ENCODE results near the gene ACOXL. TPM values are rescaled to one million over a fixed set of nuclear protein-coding genes. Genes with fewer than 3 reads are reported as not detected.

ACOXL gene
- polyA plus RNA-seq, 3 donors = 0.35 TPM; not detected in 2

DNA sequence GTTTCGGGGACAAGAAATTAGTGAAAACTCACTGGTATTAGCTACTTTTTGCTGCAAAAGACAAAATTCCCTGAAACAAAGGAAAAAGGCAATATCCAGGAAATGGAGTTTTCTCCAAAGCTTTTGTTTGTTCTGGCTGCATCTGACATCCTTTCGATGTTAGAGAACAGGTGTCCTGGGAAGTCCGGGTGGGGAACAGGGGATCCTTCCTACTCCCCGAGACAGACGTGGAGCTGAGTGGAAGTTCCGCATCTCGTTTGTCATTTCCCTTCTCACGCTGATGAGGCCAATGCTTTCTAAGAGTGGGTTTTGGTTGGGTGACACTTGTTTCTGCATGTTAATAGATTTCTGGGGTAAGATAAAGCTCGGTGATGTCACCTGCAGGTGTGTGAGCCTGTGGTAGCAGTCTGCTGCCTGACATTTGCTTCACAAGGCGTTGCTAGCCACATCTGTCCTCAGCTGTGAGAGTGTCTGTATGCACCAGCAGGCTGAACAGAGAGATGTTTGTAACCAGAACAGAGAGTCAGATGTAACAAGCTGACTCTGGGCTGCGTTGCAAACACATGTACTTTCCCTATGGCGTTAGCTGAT lies 125.9 kb downstream of the ACOXL start:
- no peaks in the 10 kb centered on the region for H3K9me3 ChIP-seq (replicated peaks in 1 of 2; ENCODE audit: control insufficient read depth in 1 of 2, insufficient read depth in 1 of 2, low read length in 2 of 2)
- H3K4me2 ChIP-seq (replicated peaks; ENCODE audit: extremely low read depth, low read length, poor library complexity, severe bottlenecking) = no peak overlapping the region
- H4K20me1 ChIP-seq (ENCODE audit: insufficient read depth, low read length) = no peaks in the 10 kb centered on the region
- Mint-ChIP-seq H3K27ac (peak overlapping the region in 1 of 7 donors; percentile 27), H3K36me3 (no peaks in the 10 kb centered on the region), H3K9me3 (peaks cover 0 to 5% (median 0%) of the 10 kb centered on the region in 7 donors), H3K27me3 (ENCODE audit: low read depth in 3 of 3) (peaks cover 8 to 12% (median 11%) of the 10 kb centered on the region in 3 donors), H3K4me3 (no peak overlapping the region), H3K4me1 (peaks cover 7% of the 10 kb centered on the region)
- 83% methylated on average over 9 of the region's 12 CpGs for WGBS (ENCODE audit: insufficient coverage)
- no peak for DNase-seq
- no peaks in the 10 kb centered on the region for H3K27me3 ChIP-seq (ENCODE audit: control insufficient read depth in 2 of 2, insufficient read depth in 2 of 2, low read length in 2 of 2)
- H3K79me2 ChIP-seq (ENCODE audit: insufficient read depth, low read length) = no peaks in the 10 kb centered on the region
- H3K4me3 ChIP-seq (replicated peaks in 1 of 3; ENCODE audit: low read depth in 2 of 3, low read length in 3 of 3) = no peak overlapping the region
- no peak overlapping the region for H3K9ac ChIP-seq (ENCODE audit: insufficient read depth, low read length, poor library complexity, severe bottlenecking)
- H2AFZ ChIP-seq (ENCODE audit: insufficient read depth, low read depth, low read length, poor library complexity, severe bottlenecking) = no peak overlapping the region
- no peak for TF ChIP-seq CTCF (IDR thresholded peaks at IDR 0.05)
- intact Hi-C loops (cut with micrococcal nuclease) = no loop called here
- H3K4me1 ChIP-seq (ENCODE audit: control insufficient read depth in 1 of 2, insufficient read depth in 2 of 2, low read length in 2 of 2) = no peaks in the 10 kb centered on the region
- no peaks in the 10 kb centered on the region for H3K36me3 ChIP-seq (replicated peaks in 1 of 2; ENCODE audit: control insufficient read depth in 1 of 2, insufficient read depth in 2 of 2, low read length in 2 of 2)
- H3K27ac ChIP-seq (ENCODE audit: low read depth in 1 of 2, low read length in 2 of 2) = no peak overlapping the region

DNA sequence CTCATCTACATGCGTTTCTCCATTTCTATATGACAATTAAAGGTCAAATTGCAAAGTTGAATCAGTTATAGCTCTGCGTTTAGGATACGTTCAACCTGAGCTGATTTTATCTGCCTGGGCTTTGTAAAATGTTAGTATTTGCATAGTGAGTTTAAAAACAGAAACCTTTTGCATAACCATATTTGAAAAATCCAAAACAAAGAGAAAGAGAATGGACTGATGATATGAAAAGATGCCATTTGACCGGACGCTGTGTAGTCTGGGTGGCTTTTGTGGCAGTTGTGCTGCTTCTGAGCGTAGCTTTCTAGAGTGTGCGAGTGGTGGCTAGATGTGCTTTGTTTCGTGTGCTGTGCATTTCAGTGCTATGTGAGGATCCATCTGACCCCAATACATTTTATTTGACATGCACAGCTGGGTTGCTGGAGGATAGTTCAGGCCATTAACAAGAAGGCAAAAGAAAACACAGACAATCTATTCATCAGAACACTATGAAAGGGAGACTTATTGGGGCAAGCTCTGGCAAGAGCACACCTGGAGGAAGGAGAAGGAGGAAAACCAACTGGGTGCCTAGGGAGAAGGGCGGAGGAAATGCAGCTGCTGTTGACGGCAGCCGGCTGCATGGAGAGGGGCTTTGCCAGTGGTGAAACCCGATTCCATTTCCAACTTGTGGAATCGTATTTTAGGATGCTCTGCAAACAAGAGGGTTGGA lies 126.8 kb downstream of the ACOXL start:
- no peak overlapping the region for H3K4me3 ChIP-seq (replicated peaks in 1 of 3; ENCODE audit: low read depth in 2 of 3, low read length in 3 of 3)
- intact Hi-C loops (cut with micrococcal nuclease) = no loop called here

More for the DNA sequence above, 126.8 kb downstream of the ACOXL start:
- no peak overlapping the region for H3K9ac ChIP-seq (ENCODE audit: insufficient read depth, low read length, poor library complexity, severe bottlenecking)
- Mint-ChIP-seq H3K36me3 (no peaks in the 10 kb centered on the region), H3K27ac (no peak overlapping the region), H3K4me3 (no peak overlapping the region), H3K9me3 (peaks cover 0 to 5% (median 0%) of the 10 kb centered on the region in 7 donors), H3K27me3 (ENCODE audit: low read depth in 3 of 3) (peaks cover 8 to 12% (median 11%) of the 10 kb centered on the region in 3 donors), H3K4me1 (peaks cover 10% of the 10 kb centered on the region)
- H3K79me2 ChIP-seq (ENCODE audit: insufficient read depth, low read length) = no peaks in the 10 kb centered on the region
- H3K36me3 ChIP-seq (replicated peaks in 1 of 2; ENCODE audit: control insufficient read depth in 1 of 2, insufficient read depth in 2 of 2, low read length in 2 of 2) = no peaks in the 10 kb centered on the region
- H3K9me3 ChIP-seq (replicated peaks in 1 of 2; ENCODE audit: control insufficient read depth in 1 of 2, insufficient read depth in 1 of 2, low read length in 2 of 2) = no peaks in the 10 kb centered on the region
- H3K27me3 ChIP-seq (ENCODE audit: control insufficient read depth in 2 of 2, insufficient read depth in 2 of 2, low read length in 2 of 2) = no peaks in the 10 kb centered on the region
- TF ChIP-seq CTCF (IDR thresholded peaks at IDR 0.05) = no peak
- no peak overlapping the region for H3K27ac ChIP-seq (ENCODE audit: low read depth in 1 of 2, low read length in 2 of 2)
- 86% methylated on average over 7 of the region's 13 CpGs for WGBS (ENCODE audit: insufficient coverage)
- no peaks in the 10 kb centered on the region for H4K20me1 ChIP-seq (ENCODE audit: insufficient read depth, low read length)
- H2AFZ ChIP-seq (ENCODE audit: insufficient read depth, low read depth, low read length, poor library complexity, severe bottlenecking) = no peak overlapping the region
- H3K4me2 ChIP-seq (replicated peaks; ENCODE audit: extremely low read depth, low read length, poor library complexity, severe bottlenecking) = no peak overlapping the region
- H3K4me1 ChIP-seq (ENCODE audit: control insufficient read depth in 1 of 2, insufficient read depth in 2 of 2, low read length in 2 of 2) = peaks cover 7 to 8% of the 10 kb centered on the region in 2 donors
- DNase-seq = no peak
